Ascending aorta (tissue), 2 donors: ENCODE measurements around the gene PSMB5. TPM values are rescaled to one million over a fixed set of nuclear protein-coding genes. Genes with fewer than 3 reads are reported as not detected.

ENCODE experiments used
- DNase-seq, 2 donors: peaks; one replicate each; pipeline ENCODE4 v3.0.0-alpha.2; 2019; ENCODE audit warnings: low spot score in 2 of 2
- H3K27ac ChIP-seq, 2 donors: fragments of 200-600 bp; sonication (generic); one replicate each; pipeline ENCODE4 v1.5.1; 2016 to 2017; ENCODE audit warnings: mild to moderate bottlenecking in 1 of 2
- H3K27me3 ChIP-seq: fragments of 200-600 bp; sonication (generic); one replicate; pipeline ENCODE4 v1.5.1; 2017
- H3K36me3 ChIP-seq, 2 donors: fragments of 200-600 bp; sonication (generic); one replicate each; pipeline ENCODE4 v1.5.1; 2016
- H3K4me1 ChIP-seq, 2 donors: fragments of 200-600 bp; sonication (generic); one replicate each; pipeline ENCODE4 v1.5.1; 2016 to 2017; ENCODE audit warnings: mild to moderate bottlenecking in 1 of 2
- H3K4me3 ChIP-seq, 2 donors: fragments of 200-600 bp; sonication (generic); one replicate each; pipeline ENCODE4 v1.5.1; 2016 to 2017; ENCODE audit warnings: mild to moderate bottlenecking in 1 of 2
- H3K9me3 ChIP-seq, 2 donors: fragments of 200-600 bp; sonication (generic); one replicate each; pipeline ENCODE4 v1.5.1; 2016
- intact Hi-C: fragments of 100-400 bp; cut with DNase I; formaldehyde crosslinking; loops from one replicate; pipeline ENCODE4 v1.15.1; 2023
- total RNA-seq: library from RNA; depleted of rRNA; stranded (reverse); fragments of >200 nt; gene quantifications from one replicate; pipeline ENCODE4 v1.1.0, GENCODE V29; 2016
- TF ChIP-seq, protein P1 (sequence below), 3 experiments: fragments of 200-600 bp in 2 of 3; fragments of 450-650 bp in 1 of 3; sonication (generic) in 2 of 3; IDR thresholded peaks; one replicate each; pipeline ENCODE4 v1.5.1; 2016 to 2019; ENCODE audit warnings: antibody characterized with exemption in 3 of 3, mild to moderate bottlenecking in 1 of 3, moderate library complexity in 1 of 3

PSMB5 gene
- total RNA-seq, 1 donor from 2014 or later = 62.7 TPM

GRCh38 chr14:22985894-22986507 is 48.7 kb downstream of the PSMB5 start:
- Histone ChIP-seq H3K9me3 (no peaks in the 10 kb centered on the region), H3K27ac (no peak overlapping the region), H3K4me3 (no peak overlapping the region), H3K4me1 (peaks cover 0 to 2% of the 10 kb centered on the region in 2 donors), H3K27me3 (no peaks in the 10 kb centered on the region), H3K36me3 (peaks cover 0 to 9% of the 10 kb centered on the region in 2 donors)
- DNase-seq = no peak
- intact Hi-C loops = loop anchor here (1.0 to 2.0 kb wide), 2 partner anchors 49 to 72 kb away; partner anchors contain the start of gene PSMB5
- TF ChIP-seq, protein P1, sequence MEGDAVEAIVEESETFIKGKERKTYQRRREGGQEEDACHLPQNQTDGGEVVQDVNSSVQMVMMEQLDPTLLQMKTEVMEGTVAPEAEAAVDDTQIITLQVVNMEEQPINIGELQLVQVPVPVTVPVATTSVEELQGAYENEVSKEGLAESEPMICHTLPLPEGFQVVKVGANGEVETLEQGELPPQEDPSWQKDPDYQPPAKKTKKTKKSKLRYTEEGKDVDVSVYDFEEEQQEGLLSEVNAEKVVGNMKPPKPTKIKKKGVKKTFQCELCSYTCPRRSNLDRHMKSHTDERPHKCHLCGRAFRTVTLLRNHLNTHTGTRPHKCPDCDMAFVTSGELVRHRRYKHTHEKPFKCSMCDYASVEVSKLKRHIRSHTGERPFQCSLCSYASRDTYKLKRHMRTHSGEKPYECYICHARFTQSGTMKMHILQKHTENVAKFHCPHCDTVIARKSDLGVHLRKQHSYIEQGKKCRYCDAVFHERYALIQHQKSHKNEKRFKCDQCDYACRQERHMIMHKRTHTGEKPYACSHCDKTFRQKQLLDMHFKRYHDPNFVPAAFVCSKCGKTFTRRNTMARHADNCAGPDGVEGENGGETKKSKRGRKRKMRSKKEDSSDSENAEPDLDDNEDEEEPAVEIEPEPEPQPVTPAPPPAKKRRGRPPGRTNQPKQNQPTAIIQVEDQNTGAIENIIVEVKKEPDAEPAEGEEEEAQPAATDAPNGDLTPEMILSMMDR (IDR thresholded peaks at IDR 0.05) = no peak

DNA sequence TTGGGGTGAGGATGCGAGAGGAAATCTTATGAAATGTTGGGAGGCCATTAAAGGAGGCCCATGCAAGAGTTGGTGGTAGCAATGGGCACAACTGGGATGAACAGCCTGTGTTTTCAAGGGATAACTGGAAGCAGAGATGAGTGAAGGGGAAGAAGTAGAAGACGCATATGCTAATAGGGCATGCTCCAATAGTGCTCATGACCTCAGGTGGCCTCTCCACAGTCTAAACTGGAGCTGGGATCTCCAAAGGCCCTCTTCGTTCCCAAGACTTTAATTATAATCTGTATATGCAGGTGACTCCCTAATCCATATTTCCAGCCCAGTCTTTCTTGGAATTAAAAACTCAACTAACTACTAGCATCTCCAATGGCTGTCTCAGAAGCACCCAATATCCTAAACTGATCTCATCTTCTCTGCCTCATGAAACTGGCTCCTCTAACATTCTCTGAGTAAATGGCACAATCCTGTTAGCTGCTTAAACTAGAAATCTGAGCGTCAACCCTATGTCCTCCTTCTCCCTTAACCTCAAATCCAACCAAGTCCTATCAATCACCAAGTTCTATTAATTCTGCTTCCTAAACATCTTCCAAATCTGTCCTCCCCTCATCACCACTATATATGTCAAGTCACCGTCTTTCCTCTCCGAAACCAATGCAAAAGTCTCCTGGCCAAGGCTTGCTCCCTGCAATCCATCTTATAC is 49.6 kb downstream of the PSMB5 start:
- Histone ChIP-seq H3K36me3 (peaks cover 0 to 8% of the 10 kb centered on the region in 2 donors), H3K9me3 (no peaks in the 10 kb centered on the region), H3K27me3 (no peaks in the 10 kb centered on the region), H3K27ac (no peak overlapping the region), H3K4me3 (no peak overlapping the region), H3K4me1 (peaks cover 3 to 6% of the 10 kb centered on the region in 2 donors)
- no peak for DNase-seq
- intact Hi-C loops = loop anchor here (5.0 kb wide), 2 partner anchors 148 to 428 kb away; partner anchors contain the start of gene MMP14
- TF ChIP-seq, protein P1 (IDR thresholded peaks at IDR 0.05) = no peak

DNA sequence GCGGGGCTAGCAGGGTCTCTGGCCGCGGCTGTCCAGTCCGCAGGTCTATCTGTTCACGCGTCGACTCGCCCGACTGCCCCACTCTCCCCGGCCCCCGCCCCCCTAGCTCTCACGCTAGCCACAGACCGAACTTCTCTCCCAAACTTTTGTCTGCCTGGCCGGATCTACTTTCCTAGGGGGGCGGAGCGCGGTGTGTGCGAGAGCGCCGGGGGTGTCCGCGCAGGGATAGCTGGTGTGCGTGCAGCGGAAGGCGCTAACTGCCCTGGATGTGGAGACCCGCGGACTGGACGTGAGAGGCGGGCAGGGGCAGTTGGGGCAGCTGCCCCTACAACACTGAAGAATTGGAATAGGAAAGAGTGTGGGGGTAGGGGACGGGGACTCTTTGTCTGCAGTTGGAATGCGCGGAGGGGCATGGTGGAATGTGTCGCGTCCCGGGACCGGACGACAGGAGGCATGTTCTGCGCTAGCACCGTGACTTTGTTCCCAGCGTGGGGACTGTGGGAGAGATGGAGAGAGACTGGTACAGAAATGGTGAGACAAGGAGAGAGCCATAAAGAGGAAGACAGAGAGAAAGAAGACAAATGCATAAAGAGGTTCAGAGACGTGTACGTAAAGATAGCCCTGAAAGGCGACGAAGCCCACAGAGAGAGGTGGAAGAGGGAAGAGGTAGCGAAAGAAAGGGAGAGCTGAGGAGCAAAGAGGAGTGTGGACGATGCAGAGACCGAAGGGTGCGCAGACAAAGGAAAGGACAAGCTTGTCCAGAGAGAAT is 52.0 kb downstream of the PSMB5 start, which contains the start of gene AJUBA:
Gene AJUBA (minus strand): TSS at position 75 of the 769 bp plus-strand sequence. CDS start 285 bp downstream, outside the sequence.
- DNase-seq = peak; percentile 43 to 94
- Histone ChIP-seq H3K4me1 (peaks cover 5 to 30% of the 10 kb centered on the region in 2 donors), H3K9me3 (no peaks in the 10 kb centered on the region), H3K36me3 (no peaks in the 10 kb centered on the region), H3K27ac (peak within 1 kb of the TSS; percentile 86 to 92), H3K4me3 (peak within 1 kb of the TSS; percentile 72 to 81), H3K27me3 (no peaks in the 10 kb centered on the region)
- TF ChIP-seq, protein P1 (IDR thresholded peaks at IDR 0.05) = no peak
- intact Hi-C loops = loop anchor here (1.0 to 5.0 kb wide), 6 partner anchors 9 to 425 kb away; partner anchors contain the start of genes HAUS4 and MMP14

DNA sequence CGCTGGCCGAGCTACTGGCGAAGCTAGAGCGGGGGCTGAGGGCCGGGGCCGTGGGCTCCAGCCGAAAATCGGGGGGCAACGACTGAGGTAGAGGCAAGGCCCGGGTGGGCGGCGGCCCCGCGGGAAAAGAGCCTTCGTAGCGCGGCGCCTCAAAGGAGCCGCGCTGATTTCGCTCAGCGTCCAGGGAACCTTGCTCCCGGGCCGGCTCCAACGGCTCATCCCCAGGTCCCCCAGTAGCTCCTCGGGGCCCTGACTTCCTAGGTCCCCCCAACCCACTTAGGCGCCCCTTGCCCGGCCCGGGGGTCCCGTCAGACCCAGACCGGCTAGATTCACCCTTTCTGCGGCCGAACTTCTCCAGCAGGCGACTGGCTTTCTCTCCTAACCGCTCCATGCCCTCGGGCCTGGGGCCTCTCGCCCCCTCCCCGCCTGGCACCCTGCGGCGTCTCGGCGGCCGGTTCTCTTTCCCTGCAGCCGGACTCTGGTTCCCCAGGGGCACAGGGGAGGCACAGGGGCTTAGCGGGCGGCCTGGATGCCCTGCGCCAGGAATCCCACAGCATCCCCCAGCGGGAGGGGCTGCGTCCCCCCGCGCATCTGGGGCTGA is 52.7 kb downstream of the PSMB5 start:
- H3K36me3 ChIP-seq = no peaks in the 10 kb centered on the region
- intact Hi-C loops = loop anchor here (1.0 to 5.0 kb wide), 5 partner anchors 25 to 425 kb away; partner anchors contain the start of genes HAUS4 and MMP14
- no peak for DNase-seq
- peak overlapping the region; percentile 72 to 81 for H3K4me3 ChIP-seq
- peaks cover 5 to 36% of the 10 kb centered on the region in 2 donors for H3K4me1 ChIP-seq
- no peaks in the 10 kb centered on the region for H3K27me3 ChIP-seq
- peak overlapping the region; percentile 86 to 92 for H3K27ac ChIP-seq
- TF ChIP-seq, protein P1 (IDR thresholded peaks at IDR 0.05) = no peak
- H3K9me3 ChIP-seq = no peaks in the 10 kb centered on the region
